Peyer's patch (tissue), 4 donors: ENCODE measurements around the gene TRIP10. TPM values are rescaled to one million over a fixed set of nuclear protein-coding genes. Genes with fewer than 3 reads are reported as not detected.
A peak's percentile ranks its signal among the peaks of the same experiment; 100 is the strongest.

Source experiments
- DNase-seq, 3 donors: peaks; one replicate each; pipeline ENCODE4 v3.0.0-alpha.2; 2017 to 2019
- H3K27ac ChIP-seq, 4 donors: fragments of 200-600 bp; sonication (generic); one replicate each; pipeline ENCODE4 v1.5.1; 2016 to 2019
- H3K27me3 ChIP-seq, 2 donors: fragments of 200-600 bp; sonication (generic); one replicate each; pipeline ENCODE4 v1.5.1; 2019
- H3K36me3 ChIP-seq, 3 donors: fragments of 200-600 bp; sonication (generic); one replicate each; pipeline ENCODE4 v1.5.1; 2016 to 2019
- H3K4me1 ChIP-seq, 4 donors: fragments of 200-600 bp; sonication (generic); one replicate each; pipeline ENCODE4 v1.5.1; 2016 to 2019
- H3K4me3 ChIP-seq, 4 donors: fragments of 200-600 bp; sonication (generic); 1 replicate in 3 of 4; 2 replicates in 1 of 4; pipeline ENCODE4 v1.5.1; 2016 to 2019; ENCODE audit warnings: mild to moderate bottlenecking in 1 of 4
- H3K9me3 ChIP-seq, 4 donors: fragments of 200-600 bp; sonication (generic); one replicate each; pipeline ENCODE4 v1.5.1; 2016 to 2019; ENCODE audit warnings: mild to moderate bottlenecking in 1 of 4
- CTCF ChIP-seq, 6 experiments: fragments of 450-650 bp in 4 of 6; fragments of 200-600 bp in 2 of 6; sonication (generic) in 1 of 6; IDR thresholded peaks; one replicate each; pipeline ENCODE4 v1.5.1; 2017 to 2019; ENCODE audit warnings: antibody characterized with exemption in 6 of 6, mild to moderate bottlenecking in 3 of 6, moderate library complexity in 1 of 6
- POLR2A ChIP-seq, 2 donors: fragments of 450-650 bp; IDR thresholded peaks; one replicate each; pipeline ENCODE4 v1.5.1; 2017; ENCODE audit warnings: antibody characterized with exemption in 2 of 2, mild to moderate bottlenecking in 2 of 2, moderate library complexity in 2 of 2
- total RNA-seq, 4 donors: library from RNA; depleted of rRNA; stranded (reverse); fragments of >200 nt; gene quantifications; one replicate each; pipeline ENCODE4 v1.1.0, GENCODE V29; 2016

The TRIP10 gene
- total RNA-seq, 4 donors from 2014 or later, result 30.1 to 314 (median 81.5) TPM

GRCh38 chr19:6733338-6734095, 6.0 kb upstream of the TRIP10 start:
- H3K4me1 ChIP-seq, result peaks cover 0 to 28% (median 14%) of the 10 kb centered on the region in 4 donors
- DNase-seq, result no peak

GRCh38 chr19:6734096-6734696, 5.3 kb upstream of the TRIP10 start:
- Histone ChIP-seq H3K4me3 (no peak overlapping the region), H3K27ac (no peak overlapping the region), H3K9me3 (no peaks in the 10 kb centered on the region), H3K27me3 (no peaks in the 10 kb centered on the region), H3K36me3 (peaks cover 0 to 33% (median 0%) of the 10 kb centered on the region in 3 donors), H3K4me1 (peaks cover 0 to 35% (median 19%) of the 10 kb centered on the region in 4 donors)
- TF ChIP-seq POLR2A (IDR thresholded peaks at IDR 0.05), result no peak
- TF ChIP-seq CTCF (IDR thresholded peaks at IDR 0.05), result no peak
- no peak for DNase-seq

More at GRCh38 chr19:6733338-6734095, 6.0 kb upstream of the TRIP10 start:
- Histone ChIP-seq H3K27me3 (no peaks in the 10 kb centered on the region), H3K36me3 (peaks cover 0 to 33% (median 0%) of the 10 kb centered on the region in 3 donors), H3K4me3 (no peak overlapping the region), H3K9me3 (no peaks in the 10 kb centered on the region), H3K27ac (no peak overlapping the region)
- no peak for TF ChIP-seq POLR2A (IDR thresholded peaks at IDR 0.05)
- TF ChIP-seq CTCF (IDR thresholded peaks at IDR 0.05), result peak in 3 of 6 experiments; percentile 7 to 11 (median 7)

- H3K4me3 ChIP-seq, result no peak overlapping the region
- H3K9me3 ChIP-seq, result no peaks in the 10 kb centered on the region
- peak overlapping the region in 3 of 4 donors; percentile 93 to 97 (median 96) for H3K27ac ChIP-seq
- no peaks in the 10 kb centered on the region for H3K27me3 ChIP-seq
- no peak for DNase-seq
- H3K36me3 ChIP-seq, result peaks cover 0 to 33% (median 0%) of the 10 kb centered on the region in 3 donors
- no peak for TF ChIP-seq POLR2A (IDR thresholded peaks at IDR 0.05)
- TF ChIP-seq CTCF (IDR thresholded peaks at IDR 0.05), result no peak
- H3K4me1 ChIP-seq, result peaks cover 0 to 32% (median 21%) of the 10 kb centered on the region in 4 donors
Observed at GRCh38 chr19:6735181-6735911, 4.1 kb upstream of the TRIP10 start.

GRCh38 chr19:6736169-6736916, 3.1 kb upstream of the TRIP10 start:
- H3K4me3 ChIP-seq, result peak overlapping the region; percentile 67 to 93 (median 86)
- no peaks in the 10 kb centered on the region for H3K9me3 ChIP-seq
- peaks cover 0 to 34% (median 24%) of the 10 kb centered on the region in 4 donors for H3K4me1 ChIP-seq
- peak overlapping the region; percentile 93 to 97 (median 96) for H3K27ac ChIP-seq
- TF ChIP-seq POLR2A (IDR thresholded peaks at IDR 0.05) (peak in 1 of 2 donors; percentile 48), CTCF (IDR thresholded peaks at IDR 0.05) (peak; percentile 54 to 78 (median 62))
- DNase-seq, result peak; percentile 70 to 91 (median 83)
- no peaks in the 10 kb centered on the region for H3K27me3 ChIP-seq
- H3K36me3 ChIP-seq, result peaks cover 0 to 28% (median 0%) of the 10 kb centered on the region in 3 donors

GRCh38 chr19:6736917-6737283, 2.6 kb upstream of the TRIP10 start:
- peaks cover 0 to 24% (median 0%) of the 10 kb centered on the region in 3 donors for H3K36me3 ChIP-seq
- H3K9me3 ChIP-seq, result no peaks in the 10 kb centered on the region
- peaks cover 0 to 36% (median 25%) of the 10 kb centered on the region in 4 donors for H3K4me1 ChIP-seq
- no peak for TF ChIP-seq POLR2A (IDR thresholded peaks at IDR 0.05)
- TF ChIP-seq CTCF (IDR thresholded peaks at IDR 0.05), result no peak
- no peaks in the 10 kb centered on the region for H3K27me3 ChIP-seq
- DNase-seq, result no peak
- H3K4me3 ChIP-seq, result peak overlapping the region; percentile 67 to 93 (median 86)
- H3K27ac ChIP-seq, result peak overlapping the region; percentile 93 to 97 (median 96)
